ENCODE measurements around the gene ENAM. TPM values are rescaled to one million over a fixed set of nuclear protein-coding genes. Genes with fewer than 3 reads are reported as not detected.
A peak's percentile ranks its signal among the peaks of the same experiment; 100 is the strongest.

ENAM gene, protein sequence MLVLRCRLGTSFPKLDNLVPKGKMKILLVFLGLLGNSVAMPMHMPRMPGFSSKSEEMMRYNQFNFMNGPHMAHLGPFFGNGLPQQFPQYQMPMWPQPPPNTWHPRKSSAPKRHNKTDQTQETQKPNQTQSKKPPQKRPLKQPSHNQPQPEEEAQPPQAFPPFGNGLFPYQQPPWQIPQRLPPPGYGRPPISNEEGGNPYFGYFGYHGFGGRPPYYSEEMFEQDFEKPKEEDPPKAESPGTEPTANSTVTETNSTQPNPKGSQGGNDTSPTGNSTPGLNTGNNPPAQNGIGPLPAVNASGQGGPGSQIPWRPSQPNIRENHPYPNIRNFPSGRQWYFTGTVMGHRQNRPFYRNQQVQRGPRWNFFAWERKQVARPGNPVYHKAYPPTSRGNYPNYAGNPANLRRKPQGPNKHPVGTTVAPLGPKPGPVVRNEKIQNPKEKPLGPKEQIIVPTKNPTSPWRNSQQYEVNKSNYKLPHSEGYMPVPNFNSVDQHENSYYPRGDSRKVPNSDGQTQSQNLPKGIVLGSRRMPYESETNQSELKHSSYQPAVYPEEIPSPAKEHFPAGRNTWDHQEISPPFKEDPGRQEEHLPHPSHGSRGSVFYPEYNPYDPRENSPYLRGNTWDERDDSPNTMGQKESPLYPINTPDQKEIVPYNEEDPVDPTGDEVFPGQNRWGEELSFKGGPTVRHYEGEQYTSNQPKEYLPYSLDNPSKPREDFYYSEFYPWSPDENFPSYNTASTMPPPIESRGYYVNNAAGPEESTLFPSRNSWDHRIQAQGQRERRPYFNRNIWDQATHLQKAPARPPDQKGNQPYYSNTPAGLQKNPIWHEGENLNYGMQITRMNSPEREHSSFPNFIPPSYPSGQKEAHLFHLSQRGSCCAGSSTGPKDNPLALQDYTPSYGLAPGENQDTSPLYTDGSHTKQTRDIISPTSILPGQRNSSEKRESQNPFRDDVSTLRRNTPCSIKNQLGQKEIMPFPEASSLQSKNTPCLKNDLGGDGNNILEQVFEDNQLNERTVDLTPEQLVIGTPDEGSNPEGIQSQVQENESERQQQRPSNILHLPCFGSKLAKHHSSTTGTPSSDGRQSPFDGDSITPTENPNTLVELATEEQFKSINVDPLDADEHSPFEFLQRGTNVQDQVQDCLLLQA
- polyA plus RNA-seq (ENCODE audit: insufficient read length in 12 of 12) = 1 to 10 TPM in 11 of 12 donors, not detected in 1; 1.4 to 4.8 (median 3.7) TPM
- long read RNA-seq, donor 1, partial matches to known transcripts = 0 of 1 reads
- long read RNA-seq, donor 1, other reads (novel, unspliced or antisense) = 0 of 1 reads
- long read RNA-seq, donor 2, partial matches to known transcripts = 0 of 2 reads
- long read RNA-seq, donor 2, other reads (novel, unspliced or antisense) = 0 of 2 reads
- long read RNA-seq, donor 3, partial matches to known transcripts = 0 of 2 reads
- long read RNA-seq, donor 3, other reads (novel, unspliced or antisense) = 0 of 2 reads
- long read RNA-seq, donor 4, partial matches to known transcripts = 0 of 1 reads
- long read RNA-seq, donor 4, other reads (novel, unspliced or antisense) = 0 of 1 reads
- long read RNA-seq, donor 5, partial matches to known transcripts = 0 of 1 reads
- long read RNA-seq, donor 5, other reads (novel, unspliced or antisense) = 0 of 1 reads
- long read RNA-seq, donor 6 = 0 reads
- long read RNA-seq, donor 7 = 0 reads
- long read RNA-seq, donor 8 = 0 reads
- long read RNA-seq, donor 9 = 0 reads
- long read RNA-seq, donor 10, partial matches to known transcripts = 0 of 2 reads
- long read RNA-seq, donor 10, other reads (novel, unspliced or antisense) = 0 of 2 reads
- long read RNA-seq, donor 11 = 0 reads

DNA sequence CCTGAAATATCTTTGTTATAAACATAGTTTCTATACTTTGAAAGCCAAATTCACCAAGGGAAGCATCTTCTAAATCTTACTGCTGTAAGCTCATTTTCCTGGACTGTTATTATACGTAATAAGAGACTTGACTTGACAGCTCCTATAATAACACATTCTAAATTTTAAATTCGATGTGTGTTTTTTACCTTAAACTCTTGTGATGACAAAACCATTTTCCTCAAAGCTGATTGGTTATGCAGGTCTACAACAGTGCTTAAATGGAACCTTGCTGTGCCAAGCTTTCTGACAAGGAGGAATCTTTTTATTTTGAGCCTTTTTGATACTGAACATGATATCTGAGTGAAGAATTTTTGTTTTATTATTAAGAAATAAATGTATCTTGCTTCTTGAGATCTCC, at the start of gene ENAM:
Gene ENAM (plus strand): TSS at position 301 of the 400 bp plus-strand sequence. CDS start 757 bp downstream, outside the sequence.
- no peak for DNase-seq

- DNase-seq = no peak
Measured at GRCh38 chr4:70581980-70582379, 46.6 kb upstream of the ENAM start.

DNA sequence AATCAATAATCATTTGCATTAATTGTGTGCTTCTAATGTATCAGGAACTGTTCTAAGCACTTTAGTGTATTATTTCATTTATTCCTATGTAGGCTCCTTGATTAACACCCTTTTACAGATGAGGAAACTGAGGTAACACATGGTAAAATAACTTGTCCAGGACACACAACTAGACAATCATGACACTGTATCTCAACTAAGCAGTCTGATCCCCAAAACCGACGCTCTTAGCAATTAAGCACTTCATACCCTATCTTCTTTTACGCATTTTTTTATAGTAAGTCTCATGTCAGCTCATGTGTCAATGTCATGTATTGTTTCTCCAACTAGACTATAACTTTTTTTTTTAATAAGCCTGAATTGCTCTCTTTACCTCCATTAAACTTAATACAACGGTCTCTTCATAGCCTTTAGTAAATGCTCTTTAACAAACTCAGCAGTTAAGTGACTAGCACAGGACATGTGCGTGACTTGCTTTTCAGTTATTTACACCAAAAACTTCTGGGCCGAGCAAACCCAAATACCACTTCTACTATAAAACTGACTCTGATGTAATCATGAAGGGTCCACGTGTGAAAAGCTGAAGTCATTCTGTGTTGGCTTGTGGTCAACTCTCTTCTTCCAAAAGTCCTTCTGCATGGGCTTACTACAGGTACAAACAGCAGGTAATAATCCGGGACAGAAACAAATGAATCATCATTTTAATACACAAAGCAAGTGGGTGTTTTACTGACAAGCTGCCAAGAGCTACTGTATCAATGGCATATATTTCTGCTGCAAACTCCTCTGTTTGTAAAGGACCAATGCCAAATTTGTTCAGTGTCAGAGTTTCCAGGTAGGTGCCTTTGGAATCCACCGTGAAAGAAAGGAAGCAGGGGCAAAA, 44.4 kb upstream of the ENAM start:
- no peak for DNase-seq

- no peak for DNase-seq
Measured at GRCh38 chr4:70586841-70587240, 41.7 kb upstream of the ENAM start.

- DNase-seq = no peak
Measured at GRCh38 chr4:70589785-70590184, 38.8 kb upstream of the ENAM start.

DNA sequence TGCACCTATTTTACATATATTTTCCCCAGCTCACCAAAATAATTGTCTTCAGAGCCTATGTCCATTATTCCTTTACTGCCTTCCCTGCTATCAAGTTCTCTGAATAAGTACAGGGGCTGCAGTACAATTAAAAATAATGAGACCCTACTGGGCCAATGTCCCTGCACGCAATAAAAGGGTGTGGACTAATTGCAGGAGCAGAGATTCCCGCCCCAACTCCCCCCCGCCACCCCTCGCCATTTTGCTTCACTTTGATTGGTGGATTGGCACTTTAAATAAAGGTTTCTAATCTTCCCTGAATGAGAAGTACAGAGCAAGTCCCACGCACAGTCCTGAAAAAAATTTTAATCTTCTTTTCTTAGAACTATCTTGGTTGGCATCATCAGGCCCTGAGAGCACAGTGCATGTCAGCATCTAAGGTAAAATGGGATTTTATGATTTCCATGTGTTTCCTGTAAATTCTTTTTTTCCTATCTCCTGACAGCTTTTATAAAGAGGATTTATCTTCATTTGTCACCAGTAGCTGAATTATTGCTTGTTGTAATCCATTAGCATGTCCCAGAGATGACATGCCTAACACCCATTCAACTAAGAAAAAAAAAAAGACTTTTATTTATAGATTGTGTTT, 36.5 kb upstream of the ENAM start, which contains the start of gene AMBN:
Gene AMBN (plus strand): TSS at position 302 of the 628 bp plus-strand sequence. CDS start 103 bp downstream, at position 405.
- no peak for DNase-seq

DNA sequence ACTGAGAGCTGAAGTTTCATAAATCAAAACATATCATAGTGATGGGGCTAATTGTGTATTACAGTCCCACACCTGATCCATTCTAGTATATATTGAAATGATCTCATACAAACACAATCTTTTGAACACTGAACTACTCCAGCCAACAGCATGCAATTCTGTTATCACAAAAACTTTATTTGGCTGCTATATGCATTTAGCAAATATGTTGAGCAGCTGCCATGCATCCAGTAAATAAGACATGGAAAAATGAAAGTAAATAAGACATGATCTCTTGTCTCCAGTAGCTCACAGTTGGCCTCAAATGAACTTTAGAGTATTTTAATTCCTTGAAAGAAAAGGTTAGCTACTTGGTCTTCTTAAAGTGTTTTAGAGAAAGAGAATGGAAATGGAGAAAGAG, 34.3 kb upstream of the ENAM start:
- DNase-seq = no peak

DNA sequence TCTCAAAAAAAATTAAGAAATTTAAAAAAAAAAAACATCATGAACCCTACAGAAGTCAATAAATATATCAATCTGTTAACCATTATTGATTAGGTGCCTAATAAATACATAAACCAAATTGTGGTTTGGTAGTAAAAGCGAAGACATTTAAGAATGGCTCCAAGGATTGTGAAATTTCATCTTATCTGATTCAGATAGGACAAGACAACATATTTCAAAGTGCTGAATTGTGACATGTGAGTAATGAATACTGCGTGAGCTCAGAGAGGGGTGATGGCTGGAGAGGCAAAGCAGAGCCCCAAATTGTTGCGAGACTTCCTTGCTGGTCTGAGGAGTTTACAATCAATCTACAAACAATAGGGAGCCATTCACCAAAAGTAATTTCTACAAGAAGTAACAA, 28.2 kb upstream of the ENAM start:
- DNase-seq = no peak

DNA sequence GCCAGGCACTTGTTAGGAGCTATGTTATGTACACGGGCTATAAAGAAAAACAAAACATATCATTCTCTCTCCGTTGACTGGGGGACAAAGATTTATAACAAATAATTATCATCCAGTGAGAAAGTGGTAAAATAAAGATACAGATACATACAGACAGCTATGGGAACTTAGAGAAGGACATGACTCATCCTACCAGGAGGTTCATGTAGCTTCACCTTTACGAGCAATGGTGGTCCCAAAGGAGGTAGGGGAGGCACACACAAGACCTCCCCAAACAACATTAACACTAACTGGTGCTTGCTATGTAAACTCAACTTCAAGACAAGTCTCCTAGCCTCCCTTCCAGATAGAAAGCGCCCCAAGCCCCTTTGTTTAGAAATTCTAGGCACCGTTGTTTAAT, 27.6 kb upstream of the ENAM start:
- no peak for DNase-seq

GRCh38 chr4:70601422-70602039, 27.0 kb upstream of the ENAM start:
- DNase-seq = peak; percentile 18

- no peak for DNase-seq
Measured at GRCh38 chr4:70603856-70604255, 24.7 kb upstream of the ENAM start.

DNA sequence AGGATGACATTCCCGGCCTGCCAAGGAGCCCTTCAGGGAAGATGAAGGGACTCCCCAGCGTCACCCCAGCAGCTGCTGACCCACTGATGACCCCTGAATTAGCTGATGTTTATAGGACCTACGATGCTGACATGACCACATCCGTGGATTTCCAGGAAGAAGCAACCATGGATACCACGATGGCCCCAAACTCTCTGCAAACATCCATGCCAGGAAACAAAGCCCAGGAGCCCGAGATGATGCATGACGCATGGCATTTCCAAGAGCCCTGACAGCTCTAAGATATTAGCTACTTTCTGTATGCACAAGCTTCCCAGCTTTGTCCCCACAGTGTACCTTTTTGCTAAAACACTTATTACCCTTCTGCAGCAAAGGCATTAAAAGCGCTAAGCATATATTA, 22.1 kb upstream of the ENAM start:
- DNase-seq = no peak

DNA sequence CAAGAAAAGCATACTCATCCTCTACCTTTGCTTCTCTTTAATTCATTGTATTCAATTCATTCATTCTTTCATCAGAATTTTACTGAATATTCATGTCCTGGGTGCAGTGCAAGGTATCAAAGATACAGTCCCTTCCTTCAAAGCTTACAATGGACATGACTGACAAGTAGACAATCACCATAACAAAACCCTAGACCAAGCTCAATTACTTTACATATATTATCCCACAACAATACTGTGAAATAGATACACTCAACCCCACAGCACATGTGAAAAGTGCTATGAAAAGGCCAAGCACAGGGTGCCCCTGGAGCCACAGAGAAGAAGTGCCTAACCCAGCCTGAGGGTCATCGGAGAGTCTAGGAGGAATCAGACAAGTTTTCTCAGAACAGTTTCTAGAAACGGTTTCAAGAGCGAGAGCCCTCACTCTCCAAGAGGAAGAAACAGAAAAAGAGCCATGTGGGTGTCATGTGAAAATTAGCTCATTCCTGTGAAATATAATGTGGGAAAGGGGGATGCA, 21.1 kb upstream of the ENAM start:
- no peak for DNase-seq

- no peak for DNase-seq
Measured at GRCh38 chr4:70608324-70608723, 20.2 kb upstream of the ENAM start.

DNA sequence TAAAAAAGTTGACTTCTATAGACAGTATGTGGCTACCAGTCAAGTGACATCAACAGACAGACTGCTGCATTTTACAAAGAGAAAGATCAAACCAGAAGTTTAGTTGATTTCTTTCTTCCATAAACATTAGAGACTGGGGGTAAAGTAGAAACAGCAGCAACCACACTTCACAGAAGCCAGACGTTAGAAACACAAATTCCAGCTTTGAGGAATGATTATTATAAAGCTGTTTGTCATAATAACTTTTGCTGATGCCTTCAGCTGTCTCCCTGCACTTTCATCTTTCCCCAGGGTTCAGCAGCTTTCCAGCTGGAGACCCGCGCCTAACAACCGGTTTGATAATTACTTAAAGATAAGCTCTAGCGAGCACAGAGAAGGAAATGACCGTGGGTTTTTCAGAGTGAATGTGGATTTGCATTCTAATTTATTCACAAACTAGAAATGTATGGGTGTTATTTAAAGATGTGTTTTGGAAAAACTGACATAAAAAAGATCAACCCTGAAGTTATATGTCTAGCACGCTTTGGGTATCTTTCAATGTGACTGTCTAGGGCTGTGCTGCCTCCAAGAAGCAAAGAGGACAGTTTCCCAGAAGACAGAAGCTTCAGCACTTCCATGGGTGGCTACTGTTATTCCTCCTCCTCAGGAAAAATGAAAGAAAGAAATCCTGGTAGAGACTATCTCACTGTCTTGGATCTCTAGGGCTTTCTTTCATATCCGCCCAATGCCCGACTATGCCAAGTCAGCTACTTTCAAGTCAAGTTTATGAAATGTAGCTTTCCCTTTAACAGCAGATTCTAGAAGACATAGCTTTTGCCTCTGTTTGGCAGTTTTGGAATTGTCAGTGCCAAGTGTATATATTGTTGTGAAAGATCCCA, 15.0 kb upstream of the ENAM start:
- no peak for DNase-seq

- DNase-seq = no peak
Measured at GRCh38 chr4:70614184-70614555, 14.4 kb upstream of the ENAM start.

GRCh38 chr4:70619288-70619687, 9.3 kb upstream of the ENAM start:
- no peak for DNase-seq

Data from muscle of arm (tissue), 14 donors.